Lung (tissue), 12 donors: ENCODE measurements around the gene HES6. TPM values are rescaled to one million over a fixed set of nuclear protein-coding genes. Genes with fewer than 3 reads are reported as not detected.
A peak's percentile ranks its signal among the peaks of the same experiment; 100 is the strongest.

Experiments used
- ATAC-seq: fragments of 200-7000 bp; cut with Tn5 transposase; one replicate; pipeline ENCODE4 v1.9.1; 2020; ENCODE audit warnings: moderate number of reproducible peaks; ENCODE audit not compliant: insufficient read depth, low FRiP score
- DNase-seq, 3 donors: peaks; one replicate each; pipeline ENCODE4 v3.0.0-alpha.2; 2013 to 2017
- H3K27ac ChIP-seq, 2 donors: one replicate each; pipeline ENCODE4 v1.5.1; 2013; ENCODE audit warnings: mild to moderate bottlenecking in 2 of 2, moderate library complexity in 2 of 2, control low read depth in 1 of 2, inconsistent platforms in 1 of 2, low read depth in 1 of 2, low read length in 1 of 2
- H3K27me3 ChIP-seq, 3 donors: one replicate each; pipeline ENCODE4 v1.5.1; 2013; ENCODE audit warnings: low read length in 2 of 3; ENCODE audit not compliant: control insufficient read depth in 3 of 3, insufficient read depth in 3 of 3
- H3K36me3 ChIP-seq, 4 donors: one replicate each; pipeline ENCODE4 v1.5.1; 2013; ENCODE audit warnings: low read length in 4 of 4, mild to moderate bottlenecking in 1 of 4, moderate library complexity in 1 of 4; ENCODE audit not compliant: control insufficient read depth in 4 of 4, insufficient read depth in 4 of 4
- H3K4me1 ChIP-seq, 5 donors: one replicate each; pipeline ENCODE4 v1.5.1; 2013; ENCODE audit warnings: low read length in 5 of 5, mild to moderate bottlenecking in 2 of 5, moderate library complexity in 1 of 5; ENCODE audit not compliant: control insufficient read depth in 5 of 5, insufficient read depth in 5 of 5
- H3K4me3 ChIP-seq: one replicate; pipeline ENCODE4 v1.5.1; 2013; ENCODE audit warnings: mild to moderate bottlenecking, control low read depth, moderate library complexity
- H3K9ac ChIP-seq, 2 donors: one replicate each; pipeline ENCODE4 v1.5.1; 2013; ENCODE audit warnings: low read length in 2 of 2, control low read depth in 1 of 2; ENCODE audit not compliant: insufficient read depth in 1 of 2
- H3K9me3 ChIP-seq, 4 donors: one replicate each; pipeline ENCODE4 v1.5.1; 2013; ENCODE audit warnings: low read length in 3 of 4, mild to moderate bottlenecking in 1 of 4, moderate library complexity in 1 of 4; ENCODE audit not compliant: control insufficient read depth in 4 of 4, insufficient read depth in 3 of 4
- CTCF ChIP-seq: IDR thresholded peaks from 2 replicates; pipeline ENCODE4 v1.5.1; 2012; ENCODE audit warnings: mild to moderate bottlenecking; ENCODE audit errors: control extremely low read depth, extremely low read depth
- WGBS, 2 donors: extraction: QIAGEN DNeasy Blood & Tissue Kit; methylation state at CpG; one replicate each; pipeline ENCODE4 v1.1.7; 2013; 5-methylcytosine and 5-hydroxymethylcytosine counted together
- polyA plus RNA-seq, 2 donors: library from polyadenylated mRNA; stranded (reverse); fragments of 200-250 nt; gene quantifications; one replicate each; pipeline ENCODE4 v1.2.1, GENCODE V29; 2013
- total RNA-seq, 2 donors: library from RNA; depleted of rRNA in 1 of 2; stranded (reverse); fragments of >200 nt in 1 of 2; gene quantifications; one replicate each; pipeline ENCODE4 v1.2.1, GENCODE V29; 2014 to 2021
- donor health status: control.
- donor health status: control.
- donor health status: Bipolar disorder and iron deficiency.
- donor health status: healthy.
- donor health status: DM: yes; HTN: yes; CAD: no.

Gene HES6
- total and polyA plus RNA-seq, 4 donors, result 4.4 to 12.5 (median 10.7) TPM

DNA sequence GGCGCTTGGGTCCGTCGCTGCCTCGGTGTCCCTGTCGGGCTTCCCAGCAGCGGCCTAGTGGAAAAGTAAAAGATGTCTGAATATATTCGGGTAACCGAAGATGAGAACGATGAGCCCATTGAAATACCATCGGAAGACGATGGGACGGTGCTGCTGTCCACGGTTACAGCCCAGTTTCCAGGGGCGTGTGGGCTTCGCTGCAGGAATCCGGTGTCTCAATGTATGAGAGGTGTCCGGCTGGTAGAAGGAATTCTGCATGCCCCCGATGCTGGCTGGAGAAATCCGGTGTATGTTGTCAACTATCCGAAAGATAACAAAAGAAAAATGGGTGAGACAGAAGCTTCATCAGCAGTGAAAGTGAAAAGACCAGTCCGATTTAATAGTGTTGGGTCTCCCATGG, 8.0 kb downstream of the HES6 start:
- TF ChIP-seq CTCF, result no peak
- no peaks in the 10 kb centered on the region for H3K9me3 ChIP-seq
- DNase-seq (no peak), ATAC-seq (no peak)
- peaks cover 0 to 6% (median 3%) of the 10 kb centered on the region in 5 donors for H3K4me1 ChIP-seq
- H3K36me3 ChIP-seq, result no peaks in the 10 kb centered on the region
- no peak overlapping the region for H3K27ac ChIP-seq
- WGBS, 2 donors, result 56 to 66% methylated on average over 21 of the region's 21 CpGs
- H3K4me3 ChIP-seq, result no peak overlapping the region
- peaks cover 0 to 30% (median 25%) of the 10 kb centered on the region in 3 donors for H3K27me3 ChIP-seq
- no peak overlapping the region for H3K9ac ChIP-seq

DNA sequence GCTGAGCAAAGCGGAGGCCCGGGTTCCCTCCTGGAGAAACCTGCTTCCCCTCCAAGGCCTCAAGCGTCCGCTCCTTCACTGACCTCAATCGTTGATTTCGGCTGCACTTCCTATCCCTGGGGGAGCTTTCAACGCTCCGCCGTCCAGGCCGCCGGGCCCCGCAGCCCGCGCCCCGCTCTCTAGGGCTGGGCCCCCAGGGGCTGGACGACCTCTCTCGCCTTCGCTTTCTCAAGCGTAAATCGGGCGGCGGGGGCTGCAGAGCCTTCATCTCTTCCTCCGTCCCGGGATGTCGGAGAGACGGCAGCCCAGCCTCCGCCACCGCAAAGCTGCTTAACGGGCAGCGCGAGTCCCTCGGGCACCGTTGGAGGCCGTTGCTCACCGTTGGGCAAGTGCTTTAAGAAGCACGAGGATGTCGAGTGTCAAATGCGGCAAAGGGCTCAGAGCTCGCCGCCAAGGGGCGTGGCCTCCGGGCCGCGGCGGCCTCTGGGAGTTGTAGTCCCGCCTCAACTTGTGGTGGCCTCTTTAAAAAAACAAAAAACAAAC, 8.5 kb downstream of the HES6 start:
- Histone ChIP-seq H3K9me3 (no peaks in the 10 kb centered on the region), H3K9ac (no peak overlapping the region), H3K36me3 (no peaks in the 10 kb centered on the region), H3K27me3 (peaks cover 0 to 26% (median 25%) of the 10 kb centered on the region in 3 donors), H3K27ac (peak overlapping the region in 1 of 2 donors; percentile 2), H3K4me1 (peaks cover 0 to 6% (median 3%) of the 10 kb centered on the region in 5 donors), H3K4me3 (peak overlapping the region; percentile 57)
- WGBS, 2 donors, result 1 to 3% methylated on average over 46 of the region's 46 CpGs
- peak; percentile 59 to 76 (median 72) for DNase-seq
- ATAC-seq, result peak; percentile 92
- TF ChIP-seq CTCF, result no peak

- no peaks in the 10 kb centered on the region for H3K9me3 ChIP-seq
- no peak for ATAC-seq
- WGBS, 2 donors, result 78 to 86% methylated on average over 5 of the region's 5 CpGs
- H3K9ac ChIP-seq, result no peak overlapping the region
- H3K4me1 ChIP-seq, result peaks cover 0 to 6% (median 3%) of the 10 kb centered on the region in 5 donors
- no peak for DNase-seq
- no peak for TF ChIP-seq CTCF
- H3K4me3 ChIP-seq, result peak overlapping the region; percentile 57
- H3K27ac ChIP-seq, result no peak overlapping the region
- H3K36me3 ChIP-seq, result no peaks in the 10 kb centered on the region
- peaks cover 0 to 23% (median 22%) of the 10 kb centered on the region in 3 donors for H3K27me3 ChIP-seq
Observed at GRCh38 chr2:238230699-238231098, 9.1 kb downstream of the HES6 start.

GRCh38 chr2:238228700-238229099, 11.1 kb downstream of the HES6 start:
- DNase-seq (peak in 1 of 3 donors; percentile 8), ATAC-seq (no peak)
- H3K9me3 ChIP-seq, result no peaks in the 10 kb centered on the region
- 84 to 91% methylated on average over 4 of the region's 4 CpGs for WGBS, 2 donors
- TF ChIP-seq CTCF, result no peak
- H3K9ac ChIP-seq, result no peak overlapping the region
- H3K4me1 ChIP-seq, result peaks cover 0 to 7% (median 3%) of the 10 kb centered on the region in 5 donors
- no peaks in the 10 kb centered on the region for H3K36me3 ChIP-seq
- H3K27me3 ChIP-seq, result peaks cover 0 to 18% (median 17%) of the 10 kb centered on the region in 3 donors
- H3K27ac ChIP-seq, result no peak overlapping the region
- no peak overlapping the region for H3K4me3 ChIP-seq
